ENCODE data around the gene TYMP.

The TYMP gene

GRCh38 chr22:50481045-50481439 is 48.8 kb downstream of the TYMP start:
- no peak for TF ChIP-seq CTCF (IDR thresholded peaks at IDR 0.05; ENCODE audit: low read length, missing control alignments)
- H3K4me3 ChIP-seq (replicated peaks; ENCODE audit: low read depth, low read length) = peak overlapping the region; percentile 64
- no peak for DNase-seq (ENCODE audit: low read depth)

- no peak for DNase-seq (ENCODE audit: low read depth)
- H3K4me3 ChIP-seq (replicated peaks; ENCODE audit: low read depth, low read length) = no peak overlapping the region
- no peak for TF ChIP-seq CTCF (IDR thresholded peaks at IDR 0.05; ENCODE audit: low read length, missing control alignments)
Measured at GRCh38 chr22:50479721-50480120, 50.1 kb downstream of the TYMP start.

GRCh38 chr22:50477923-50478322 is 51.9 kb downstream of the TYMP start:
- no peak overlapping the region for H3K4me3 ChIP-seq (replicated peaks; ENCODE audit: low read depth, low read length)
- no peak for DNase-seq (ENCODE audit: low read depth)
- no peak for TF ChIP-seq CTCF (IDR thresholded peaks at IDR 0.05; ENCODE audit: low read length, missing control alignments)

GRCh38 chr22:50476868-50477267 is 52.9 kb downstream of the TYMP start:
- TF ChIP-seq CTCF (IDR thresholded peaks at IDR 0.05; ENCODE audit: low read length, missing control alignments) = no peak
- H3K4me3 ChIP-seq (replicated peaks; ENCODE audit: low read depth, low read length) = no peak overlapping the region
- DNase-seq (ENCODE audit: low read depth) = no peak

Measured in fibroblast of pulmonary artery (primary cell).